Measurements from ENCODE around the gene ASPM.

The ASPM gene

DNA sequence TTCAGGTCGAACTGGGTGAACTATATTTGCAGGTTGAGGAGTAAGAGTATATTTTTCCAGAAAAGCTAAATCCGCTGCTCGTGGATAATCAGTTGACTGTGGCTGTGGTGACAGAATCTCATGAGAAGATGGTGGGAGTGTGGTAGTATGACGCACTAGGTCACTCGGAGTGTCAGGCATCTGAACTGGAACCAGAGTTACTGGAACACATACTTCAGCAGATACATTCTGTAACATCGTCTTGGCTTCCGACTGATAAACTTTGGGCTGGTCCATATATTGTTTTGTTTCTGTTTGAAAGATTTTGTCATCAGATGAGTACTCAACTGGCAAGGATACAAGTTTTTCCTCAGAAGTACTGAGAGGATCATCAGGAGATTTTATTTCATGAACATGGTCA lies 13.0 kb upstream of the ASPM start:
- H3K27ac Mint-ChIP-seq = no peak overlapping the region
- H3K4me1 Mint-ChIP-seq (ENCODE audit: low read depth in 2 of 2) = no peaks in the 10 kb centered on the region
- no peak for ATAC-seq (replicated peaks)
- H3K36me3 Mint-ChIP-seq (ENCODE audit: insufficient read depth) = peaks cover 20% of the 10 kb centered on the region
- DNase-seq = no peak
- H3K4me3 Mint-ChIP-seq = no peak overlapping the region
- H3K9me3 Mint-ChIP-seq = no peaks in the 10 kb centered on the region
- H3K27me3 Mint-ChIP-seq = no peaks in the 10 kb centered on the region

- ATAC-seq (replicated peaks) (no peak), DNase-seq (no peak)
- H3K9me3 Mint-ChIP-seq = no peaks in the 10 kb centered on the region
- no peaks in the 10 kb centered on the region for H3K27me3 Mint-ChIP-seq
- H3K27ac Mint-ChIP-seq = no peak overlapping the region
- no peak overlapping the region for H3K4me3 Mint-ChIP-seq
- peaks cover 20% of the 10 kb centered on the region for H3K36me3 Mint-ChIP-seq (ENCODE audit: insufficient read depth)
- H3K4me1 Mint-ChIP-seq (ENCODE audit: low read depth in 2 of 2) = no peaks in the 10 kb centered on the region
These were observed 10.2 kb upstream of the ASPM start for GRCh38 chr1:197156692-197157091.

- H3K4me3 Mint-ChIP-seq = no peak overlapping the region
- no peak overlapping the region for H3K27ac Mint-ChIP-seq
- peaks cover 3% of the 10 kb centered on the region for H3K36me3 Mint-ChIP-seq (ENCODE audit: insufficient read depth)
- no peaks in the 10 kb centered on the region for H3K4me1 Mint-ChIP-seq (ENCODE audit: low read depth in 2 of 2)
- H3K9me3 Mint-ChIP-seq = no peaks in the 10 kb centered on the region
- DNase-seq = no peak
- H3K27me3 Mint-ChIP-seq = no peaks in the 10 kb centered on the region
- ATAC-seq (replicated peaks) = no peak
These were observed 6.2 kb upstream of the ASPM start for GRCh38 chr1:197152662-197153061.

DNA sequence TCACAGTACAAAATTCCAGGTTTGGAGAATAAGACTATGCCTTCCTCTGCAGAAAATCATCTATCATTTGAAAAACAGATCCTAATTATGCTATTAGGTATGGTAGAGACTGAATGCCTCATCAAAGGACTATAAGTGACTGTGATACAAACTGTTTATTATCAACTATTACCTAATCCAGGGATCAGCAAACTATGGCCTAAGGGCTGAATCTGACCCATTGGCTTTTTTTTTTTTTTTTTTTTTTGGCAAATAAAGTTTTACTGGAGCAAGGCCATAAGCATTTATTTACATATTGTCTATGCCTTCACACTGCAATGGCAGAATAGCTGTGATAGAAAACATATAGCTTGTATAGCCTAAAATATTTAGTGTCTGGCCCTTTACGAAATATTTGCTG lies 4.7 kb upstream of the ASPM start:
- no peaks in the 10 kb centered on the region for H3K27me3 Mint-ChIP-seq
- peaks cover 7% of the 10 kb centered on the region for H3K36me3 Mint-ChIP-seq (ENCODE audit: insufficient read depth)
- ATAC-seq (replicated peaks) (no peak), DNase-seq (no peak)
- no peaks in the 10 kb centered on the region for H3K9me3 Mint-ChIP-seq
- H3K4me3 Mint-ChIP-seq = no peak overlapping the region
- peaks cover 4 to 7% of the 10 kb centered on the region in 2 donors for H3K4me1 Mint-ChIP-seq (ENCODE audit: low read depth in 2 of 2)
- H3K27ac Mint-ChIP-seq = no peak overlapping the region

DNA sequence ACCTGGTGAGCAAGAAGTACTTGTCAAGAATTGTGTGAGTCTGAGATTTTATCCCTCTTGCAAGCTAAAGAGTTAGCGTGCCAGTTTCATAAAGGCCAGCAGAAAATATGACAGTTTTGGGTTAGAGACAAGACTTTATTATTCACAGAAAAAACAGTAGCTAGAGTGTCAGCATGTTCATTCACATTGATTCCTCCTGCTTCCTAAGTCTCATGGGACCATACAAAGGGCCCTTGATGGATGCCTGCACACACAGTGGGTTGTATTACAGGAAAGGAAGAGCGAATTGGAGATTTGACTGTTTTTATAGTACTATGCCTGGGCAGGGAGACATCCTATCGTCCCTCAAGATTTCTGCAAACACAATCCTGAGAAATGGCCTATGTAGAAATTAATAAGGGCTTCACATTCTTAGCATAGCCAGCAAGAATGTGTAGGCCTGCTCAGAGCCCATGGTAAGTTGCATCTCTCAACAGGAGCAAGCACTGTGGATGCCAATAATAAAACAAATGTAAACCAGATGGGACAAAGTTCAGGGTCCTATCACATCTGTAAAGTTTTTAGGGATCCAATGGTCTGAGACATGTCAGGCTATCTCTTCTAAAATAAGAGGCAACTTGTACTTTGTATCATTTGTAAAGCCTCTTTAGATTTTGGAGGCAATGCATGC lies 4.0 kb upstream of the ASPM start:
- DNase-seq (no peak), ATAC-seq (replicated peaks) (no peak)
- H3K4me1 Mint-ChIP-seq (ENCODE audit: low read depth in 2 of 2) = peaks cover 4 to 7% of the 10 kb centered on the region in 2 donors
- no peak overlapping the region for H3K27ac Mint-ChIP-seq
- H3K9me3 Mint-ChIP-seq = no peaks in the 10 kb centered on the region
- no peaks in the 10 kb centered on the region for H3K27me3 Mint-ChIP-seq
- no peak overlapping the region for H3K4me3 Mint-ChIP-seq
- H3K36me3 Mint-ChIP-seq (ENCODE audit: insufficient read depth) = peaks cover 7% of the 10 kb centered on the region

DNA sequence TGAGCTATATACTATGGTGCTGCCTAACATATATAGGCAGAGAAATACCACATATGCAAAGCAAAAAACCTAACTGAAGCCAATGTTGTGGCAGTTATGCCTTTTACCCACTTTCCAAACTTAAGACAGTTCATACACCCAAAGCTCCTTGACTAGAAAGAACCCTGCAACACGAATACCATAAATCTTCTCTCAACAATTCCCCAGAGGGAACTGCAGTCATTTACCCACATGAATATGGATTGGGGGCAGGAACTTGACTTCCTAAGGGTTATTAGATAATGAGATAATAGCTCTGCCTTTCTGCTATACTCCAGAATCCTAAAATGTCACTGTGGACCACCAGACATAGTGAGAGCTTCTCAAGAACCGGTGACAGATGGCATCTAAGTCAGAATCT lies 2.9 kb upstream of the ASPM start:
- Mint-ChIP-seq H3K4me3 (no peak overlapping the region), H3K9me3 (no peaks in the 10 kb centered on the region), H3K27me3 (no peaks in the 10 kb centered on the region), H3K36me3 (ENCODE audit: insufficient read depth) (peaks cover 7% of the 10 kb centered on the region), H3K27ac (no peak overlapping the region), H3K4me1 (ENCODE audit: low read depth in 2 of 2) (peaks cover 4 to 11% of the 10 kb centered on the region in 2 donors)
- no peak for DNase-seq
- ATAC-seq (replicated peaks) = no peak

GRCh38 chr1:197145446-197146024 lies 934 bp downstream of the ASPM start:
- Mint-ChIP-seq H3K36me3 (ENCODE audit: insufficient read depth) (peaks cover 7% of the 10 kb centered on the region), H3K9me3 (no peaks in the 10 kb centered on the region), H3K4me1 (ENCODE audit: low read depth in 2 of 2) (peaks cover 7 to 11% of the 10 kb centered on the region in 2 donors), H3K27me3 (no peaks in the 10 kb centered on the region), H3K27ac (peak overlapping the region; percentile 91 to 94), H3K4me3 (peak overlapping the region; percentile 90)
- DNase-seq (no peak), ATAC-seq (replicated peaks) (no peak)

- Mint-ChIP-seq H3K9me3 (no peaks in the 10 kb centered on the region), H3K36me3 (ENCODE audit: insufficient read depth) (peaks cover 7% of the 10 kb centered on the region), H3K27me3 (no peaks in the 10 kb centered on the region), H3K4me3 (peak overlapping the region; percentile 90), H3K27ac (peak overlapping the region; percentile 29 to 68), H3K4me1 (ENCODE audit: low read depth in 2 of 2) (peaks cover 10 to 16% of the 10 kb centered on the region in 2 donors)
- DNase-seq (no peak), ATAC-seq (replicated peaks) (no peak)
These were observed 1.7 kb downstream of the ASPM start for GRCh38 chr1:197144570-197145325.

- ATAC-seq (replicated peaks) (no peak), DNase-seq (no peak)
- H3K4me1 Mint-ChIP-seq (ENCODE audit: low read depth in 2 of 2) = peaks cover 10 to 21% of the 10 kb centered on the region in 2 donors
- no peak overlapping the region for H3K4me3 Mint-ChIP-seq
- H3K36me3 Mint-ChIP-seq (ENCODE audit: insufficient read depth) = peaks cover 7% of the 10 kb centered on the region
- H3K9me3 Mint-ChIP-seq = no peaks in the 10 kb centered on the region
- H3K27ac Mint-ChIP-seq = no peak overlapping the region
- no peaks in the 10 kb centered on the region for H3K27me3 Mint-ChIP-seq
These were observed 3.2 kb downstream of the ASPM start for GRCh38 chr1:197143276-197143675.

GRCh38 chr1:197141575-197141974 lies 4.9 kb downstream of the ASPM start:
- Mint-ChIP-seq H3K4me1 (ENCODE audit: low read depth in 2 of 2) (peaks cover 8 to 16% of the 10 kb centered on the region in 2 donors), H3K27me3 (no peaks in the 10 kb centered on the region), H3K27ac (peak overlapping the region; percentile 14), H3K36me3 (ENCODE audit: insufficient read depth) (peaks cover 3% of the 10 kb centered on the region), H3K4me3 (peak overlapping the region in 1 of 2 donors; percentile 24), H3K9me3 (no peaks in the 10 kb centered on the region)
- DNase-seq (no peak), ATAC-seq (replicated peaks) (no peak)

GRCh38 chr1:197140121-197140520 lies 6.3 kb downstream of the ASPM start:
- DNase-seq (no peak), ATAC-seq (replicated peaks) (no peak)
- no peaks in the 10 kb centered on the region for H3K9me3 Mint-ChIP-seq
- H3K4me3 Mint-ChIP-seq = peak overlapping the region; percentile 7 to 43
- H3K27me3 Mint-ChIP-seq = no peaks in the 10 kb centered on the region
- peak overlapping the region in 1 of 2 donors; percentile 27 for H3K27ac Mint-ChIP-seq
- H3K36me3 Mint-ChIP-seq (ENCODE audit: insufficient read depth) = no peaks in the 10 kb centered on the region
- H3K4me1 Mint-ChIP-seq (ENCODE audit: low read depth in 2 of 2) = peaks cover 8 to 16% of the 10 kb centered on the region in 2 donors

GRCh38 chr1:197139169-197139568 lies 7.3 kb downstream of the ASPM start:
- no peak for ATAC-seq (replicated peaks)
- Mint-ChIP-seq H3K4me3 (peak overlapping the region; percentile 9 to 23), H3K9me3 (no peaks in the 10 kb centered on the region), H3K27ac (no peak overlapping the region), H3K27me3 (no peaks in the 10 kb centered on the region), H3K4me1 (ENCODE audit: low read depth in 2 of 2) (peaks cover 8 to 13% of the 10 kb centered on the region in 2 donors), H3K36me3 (ENCODE audit: insufficient read depth) (no peaks in the 10 kb centered on the region)
- DNase-seq = no peak

- DNase-seq = no peak
- Mint-ChIP-seq H3K27ac (no peak overlapping the region), H3K27me3 (no peaks in the 10 kb centered on the region), H3K36me3 (ENCODE audit: insufficient read depth) (no peaks in the 10 kb centered on the region), H3K4me3 (no peak overlapping the region), H3K9me3 (no peaks in the 10 kb centered on the region), H3K4me1 (ENCODE audit: low read depth in 2 of 2) (peaks cover 8 to 13% of the 10 kb centered on the region in 2 donors)
- no peak for ATAC-seq (replicated peaks)
These were observed 9.1 kb downstream of the ASPM start for GRCh38 chr1:197137322-197137721.
